Naive thymus-derived CD8-positive, alpha-beta T cell (primary cell): ENCODE data around the gene TAS1R1. TPM values are rescaled to one million over a fixed set of nuclear protein-coding genes. Genes with fewer than 3 reads are reported as not detected.
"Not testable (repeated sequence)": the region's sequence is repeated elsewhere in the genome, so short reads cannot be mapped to it uniquely, and the experiment has no call there.

ENCODE experiments used
- ATAC-seq, 2 donors: fragments of 150-1000 bp; cut with Tn5 transposase in 1 of 2; sonication (Bioruptor Pico), chemical (Tn5 transposase) in 1 of 2; 1 replicate in 1 of 2; 2 replicates in 1 of 2; pipeline ENCODE4 v1.10.0; 2021; ENCODE audit warnings: mild to moderate bottlenecking in 2 of 2, moderate library complexity in 2 of 2
- POLR2A ChIA-PET: fragments of 350-600 bp; sonication (Branson Sonifier 250); formaldehyde crosslinking; loops from one replicate; lab custom pipeline; 2021; ENCODE audit warnings: antibody characterized with exemption; lab: Charles Lee
- DNase-seq, 10 donors: peaks; one replicate each; pipeline versions ENCODE4 v3.0.0 to v3.0.0-alpha.2; 2020 to 2022
- H3K27ac Mint-ChIP-seq, 10 donors: one replicate each; pipeline ENCODE4 v1.8.0; 2020 to 2022; ENCODE audit warnings: mild to moderate bottlenecking in 10 of 10, mixed read lengths in 10 of 10, moderate library complexity in 4 of 10, inconsistent platforms in 1 of 10
- H3K27me3 Mint-ChIP-seq, 5 donors: one replicate each; pipeline ENCODE4 v1.8.0; 2021 to 2022; ENCODE audit warnings: mixed read lengths in 5 of 5
- H3K36me3 Mint-ChIP-seq, 3 donors: one replicate each; pipeline ENCODE4 v1.8.0; 2020 to 2022; ENCODE audit warnings: mixed read lengths in 3 of 3, mild to moderate bottlenecking in 2 of 3, inconsistent platforms in 1 of 3
- H3K4me1 Mint-ChIP-seq, 4 donors: one replicate each; pipeline ENCODE4 v1.8.0; 2021 to 2022; ENCODE audit warnings: mixed read lengths in 4 of 4
- H3K4me3 Mint-ChIP-seq, 10 donors: one replicate each; pipeline ENCODE4 v1.8.0; 2020 to 2022; ENCODE audit warnings: mild to moderate bottlenecking in 10 of 10, mixed read lengths in 10 of 10, moderate library complexity in 6 of 10, inconsistent platforms in 1 of 10
- H3K9me3 Mint-ChIP-seq, 9 donors: one replicate each; pipeline ENCODE4 v1.8.0; 2020 to 2022; ENCODE audit warnings: mixed read lengths in 9 of 9, mild to moderate bottlenecking in 3 of 9, inconsistent platforms in 1 of 9, moderate library complexity in 1 of 9
- polyA plus RNA-seq, 3 donors: library from polyadenylated mRNA; unstranded; fragments of 300-500 nt; fragmentation: Illumina TruSeq; gene quantifications; one replicate each; pipeline ENCODE4 v1.2.3, GENCODE V29; 2021
- total RNA-seq, 8 experiments: library from RNA in 2 of 8; stranded (reverse) in 2 of 8; gene quantifications; one replicate each; pipeline ENCODE4 v1.2.3 and lab custom pipeline; 2021 to 2026

Gene TAS1R1
- total and polyA plus RNA-seq, 5 experiments from 2014 or later, result 0.06 TPM; not detected in 4

GRCh38 chr1:6596351-6596750, 41.2 kb downstream of the TAS1R1 start:
- ATAC-seq (no peak), DNase-seq (no peak)
- POLR2A ChIA-PET, result no interaction called here
- Mint-ChIP-seq H3K4me1 (peaks cover 23 to 75% (median 68%) of the 10 kb centered on the region in 4 donors), H3K4me3 (peak overlapping the region in 6 of 10 donors; percentile 16 to 68 (median 32)), H3K9me3 (no peaks in the 10 kb centered on the region), H3K27me3 (no peaks in the 10 kb centered on the region), H3K27ac (peak overlapping the region in 5 of 10 donors; percentile 18 to 62 (median 40)), H3K36me3 (peaks cover 0 to 52% (median 4%) of the 10 kb centered on the region in 3 donors)

GRCh38 chr1:6596886-6597776, 42.0 kb downstream of the TAS1R1 start:
- peak overlapping the region in 4 of 10 donors; percentile 11 to 29 (median 24) for H3K4me3 Mint-ChIP-seq
- H3K4me1 Mint-ChIP-seq, result peaks cover 19 to 69% (median 61%) of the 10 kb centered on the region in 4 donors

GRCh38 chr1:6597777-6598131, 42.6 kb downstream of the TAS1R1 start:
- Mint-ChIP-seq H3K36me3 (peaks cover 0 to 52% (median 4%) of the 10 kb centered on the region in 3 donors), H3K27ac (peak overlapping the region in 2 of 10 donors; percentile 31 to 62), H3K4me1 (peaks cover 19 to 65% (median 59%) of the 10 kb centered on the region in 4 donors)

More at GRCh38 chr1:6596886-6597776, 42.0 kb downstream of the TAS1R1 start:
- POLR2A ChIA-PET, result interaction anchor here (0.9 to 1.7 kb wide), 3 partner anchors 9 to 43 kb away, joined by 3 to 7 read pairs (median 5); partner anchors contain the start of gene NOL9
- no peak for DNase-seq
- no peak for ATAC-seq
- Mint-ChIP-seq H3K27ac (peak overlapping the region in 5 of 10 donors; percentile 31 to 56 (median 41)), H3K9me3 (no peaks in the 10 kb centered on the region), H3K36me3 (peaks cover 0 to 52% (median 4%) of the 10 kb centered on the region in 3 donors), H3K27me3 (no peaks in the 10 kb centered on the region)

GRCh38 chr1:6599141-6599975, 44.3 kb downstream of the TAS1R1 start:
- Mint-ChIP-seq H3K27me3 (no peaks in the 10 kb centered on the region), H3K9me3 (no peaks in the 10 kb centered on the region), H3K4me1 (peaks cover 24 to 67% (median 65%) of the 10 kb centered on the region in 4 donors), H3K36me3 (peaks cover 0 to 39% (median 4%) of the 10 kb centered on the region in 3 donors), H3K4me3 (peak overlapping the region; percentile 96 to 99 (median 99)), H3K27ac (peak overlapping the region; percentile 71 to 98 (median 90))
- DNase-seq (peak in 9 of 10 donors; percentile 23 to 73 (median 52)), ATAC-seq (peak; percentile 8 to 24)
- POLR2A ChIA-PET, result interaction anchor here (0.6 to 7.9 kb wide), 13 partner anchors 10 to 139 kb away, joined by 3 to 156 read pairs (median 5); partner anchors contain the start of genes NOL9, PHF13, TAS1R1 and THAP3

More at GRCh38 chr1:6597777-6598131, 42.6 kb downstream of the TAS1R1 start:
- POLR2A ChIA-PET, result interaction anchor here (0.9 to 1.7 kb wide), 4 partner anchors 8 to 44 kb away, joined by 3 to 7 read pairs (median 4); partner anchors contain the start of gene NOL9
- H3K27me3 Mint-ChIP-seq, result no peaks in the 10 kb centered on the region
- no peaks in the 10 kb centered on the region for H3K9me3 Mint-ChIP-seq
- H3K4me3 Mint-ChIP-seq, result peak overlapping the region in 6 of 10 donors; percentile 9 to 99 (median 24)
- ATAC-seq (no peak), DNase-seq (no peak)

GRCh38 chr1:6599991-6600390, 44.9 kb downstream of the TAS1R1 start:
- POLR2A ChIA-PET, result interaction anchor here (0.8 to 7.9 kb wide), 12 partner anchors 8 to 140 kb away, joined by 3 to 156 read pairs (median 14); partner anchors contain the start of genes NOL9, PHF13, TAS1R1 and THAP3

GRCh38 chr1:6600410-6601048, 45.4 kb downstream of the TAS1R1 start:
- Mint-ChIP-seq H3K4me1 (peaks cover 21 to 62% (median 61%) of the 10 kb centered on the region in 4 donors), H3K36me3 (peaks cover 0 to 29% (median 4%) of the 10 kb centered on the region in 3 donors), H3K9me3 (no peaks in the 10 kb centered on the region), H3K27ac (peak overlapping the region; percentile 91 to 98 (median 97)), H3K27me3 (no peaks in the 10 kb centered on the region), H3K4me3 (peak overlapping the region; percentile 96 to 99 (median 99))
- POLR2A ChIA-PET, result interaction anchor here (0.6 to 7.9 kb wide), 13 partner anchors 8 to 140 kb away, joined by 3 to 156 read pairs (median 6); partner anchors contain the start of genes NOL9, PHF13, TAS1R1 and THAP3
- no peak for DNase-seq
- ATAC-seq, result peak in 1 of 2 donors; percentile 8

More at GRCh38 chr1:6599991-6600390, 44.9 kb downstream of the TAS1R1 start:
- not testable (repeated sequence) for H3K27me3 Mint-ChIP-seq, H3K9me3 Mint-ChIP-seq, DNase-seq, ATAC-seq
- peaks cover 0 to 34% (median 4%) of the 10 kb centered on the region in 3 donors for H3K36me3 Mint-ChIP-seq
- peak overlapping the region; percentile 96 to 99 (median 99) for H3K4me3 Mint-ChIP-seq
- peaks cover 24 to 67% (median 64%) of the 10 kb centered on the region in 4 donors for H3K4me1 Mint-ChIP-seq
- H3K27ac Mint-ChIP-seq, result peak overlapping the region; percentile 71 to 98 (median 96)

- peaks cover 0 to 21% (median 4%) of the 10 kb centered on the region in 3 donors for H3K36me3 Mint-ChIP-seq
- H3K4me3 Mint-ChIP-seq, result peak overlapping the region; percentile 96 to 99 (median 99)
- peaks cover 14 to 56% (median 53%) of the 10 kb centered on the region in 4 donors for H3K4me1 Mint-ChIP-seq
These were observed 46.2 kb downstream of the TAS1R1 start for GRCh38 chr1:6601049-6601922.

GRCh38 chr1:6601923-6602668, 47.0 kb downstream of the TAS1R1 start:
- Mint-ChIP-seq H3K4me3 (peak overlapping the region; percentile 96 to 99 (median 99)), H3K9me3 (no peaks in the 10 kb centered on the region), H3K36me3 (peaks cover 0 to 17% (median 4%) of the 10 kb centered on the region in 3 donors), H3K27me3 (no peaks in the 10 kb centered on the region), H3K27ac (peak overlapping the region in 9 of 10 donors; percentile 90 to 98 (median 97)), H3K4me1 (peaks cover 13 to 48% (median 46%) of the 10 kb centered on the region in 4 donors)
- POLR2A ChIA-PET, result interaction anchor here (0.5 to 7.9 kb wide), 15 partner anchors 10 to 370 kb away, joined by 3 to 156 read pairs (median 9); partner anchors contain the start of genes CAMTA1, NOL9, PHF13 and PLEKHG5
- DNase-seq, result peak in 7 of 10 donors; percentile 13 to 66 (median 39)
- ATAC-seq, result peak; percentile 35 to 48

More at GRCh38 chr1:6601049-6601922, 46.2 kb downstream of the TAS1R1 start:
- POLR2A ChIA-PET, result interaction anchor here (0.6 to 7.9 kb wide), 12 partner anchors 9 to 141 kb away, joined by 3 to 156 read pairs (median 15); partner anchors contain the start of genes NOL9, PHF13, TAS1R1 and THAP3
- peak overlapping the region; percentile 91 to 98 (median 97) for H3K27ac Mint-ChIP-seq
- no peaks in the 10 kb centered on the region for H3K27me3 Mint-ChIP-seq
- ATAC-seq, result peak; percentile 25 to 31
- H3K9me3 Mint-ChIP-seq, result no peaks in the 10 kb centered on the region
- DNase-seq, result peak in 9 of 10 donors; percentile 41 to 80 (median 57)

- ATAC-seq, result peak; percentile 52 to 62
- POLR2A ChIA-PET, result interaction anchor here (0.5 to 7.9 kb wide), 19 partner anchors 11 to 371 kb away, joined by 3 to 156 read pairs (median 7); partner anchors contain the start of genes CAMTA1, NOL9, PHF13 and PLEKHG5
- DNase-seq, result peak; percentile 72 to 90 (median 81)
- H3K36me3 Mint-ChIP-seq, result peaks cover 0 to 11% (median 4%) of the 10 kb centered on the region in 3 donors
- peak within 1 kb of the TSS; percentile 95 to 99 (median 98) for H3K27ac Mint-ChIP-seq
- no peaks in the 10 kb centered on the region for H3K27me3 Mint-ChIP-seq
- no peaks in the 10 kb centered on the region for H3K9me3 Mint-ChIP-seq
- H3K4me1 Mint-ChIP-seq, result peaks cover 13 to 43% (median 39%) of the 10 kb centered on the region in 4 donors
- peak within 1 kb of the TSS; percentile 96 to 99 (median 99) for H3K4me3 Mint-ChIP-seq
These were observed 47.6 kb downstream of the TAS1R1 start, which contains the start of gene KLHL21 for GRCh38 chr1:6602669-6603237. TSS of gene KLHL21 (minus strand) at chr1:6602869. CDS start at chr1:6602817, 52 bp downstream.
